Loucy (cell line): ENCODE data around the gene JAG2.

Experiments used
- EZH2phosphoT487 ChIP-seq: fragments of 200-600 bp; IDR thresholded peaks from 2 replicates; pipeline ENCODE4 v1.6.1; 2018; ENCODE audit warnings: antibody characterized with exemption, mild to moderate bottlenecking, moderate library complexity, borderline replicate concordance
- TF ChIP-seq, protein P1 (sequence below): fragments of 200-600 bp; sonication (generic); conservative IDR thresholded peaks from 2 replicates; pipeline ENCODE4 v1.5.1; 2014; ENCODE audit warnings: mild to moderate bottlenecking, antibody characterized with exemption, low read length

DNA sequence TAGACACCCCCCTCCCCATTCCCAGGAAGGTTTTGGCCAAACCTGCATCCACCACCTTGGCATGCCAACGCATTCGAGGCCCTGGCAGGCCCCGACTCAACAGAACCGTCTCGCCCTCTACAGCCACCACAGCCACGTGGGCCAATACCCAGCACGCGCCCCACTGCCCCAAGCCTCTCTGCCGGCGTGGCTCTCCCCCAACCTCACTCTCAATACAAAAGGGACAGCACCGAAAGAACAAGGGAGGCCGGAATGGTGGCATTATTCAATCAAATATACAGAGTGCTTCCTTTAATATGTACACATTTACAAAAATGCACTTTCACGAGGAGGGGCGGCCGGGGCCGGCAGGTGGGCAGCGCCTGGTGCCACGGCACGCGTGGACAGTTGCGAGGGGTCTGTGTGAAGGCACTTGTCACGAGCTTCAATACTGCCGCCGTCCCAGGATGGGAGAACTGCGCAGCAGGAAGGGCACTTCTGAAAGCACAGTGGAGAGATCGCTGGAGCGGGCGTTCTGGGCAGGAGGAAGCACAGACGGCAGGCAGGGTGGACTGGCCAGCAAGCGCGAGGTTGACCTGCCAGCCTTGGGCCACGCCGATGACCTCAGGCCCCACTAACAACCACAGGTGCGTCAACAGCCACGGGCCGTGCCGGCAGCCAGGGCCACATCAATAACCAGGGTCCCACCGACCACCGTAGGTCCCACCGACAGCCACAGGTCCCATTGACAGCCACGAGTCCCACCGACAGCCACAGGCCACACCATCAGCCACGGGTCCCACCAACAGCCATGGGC, 26.9 kb downstream of the JAG2 start:
- TF ChIP-seq, protein P1, sequence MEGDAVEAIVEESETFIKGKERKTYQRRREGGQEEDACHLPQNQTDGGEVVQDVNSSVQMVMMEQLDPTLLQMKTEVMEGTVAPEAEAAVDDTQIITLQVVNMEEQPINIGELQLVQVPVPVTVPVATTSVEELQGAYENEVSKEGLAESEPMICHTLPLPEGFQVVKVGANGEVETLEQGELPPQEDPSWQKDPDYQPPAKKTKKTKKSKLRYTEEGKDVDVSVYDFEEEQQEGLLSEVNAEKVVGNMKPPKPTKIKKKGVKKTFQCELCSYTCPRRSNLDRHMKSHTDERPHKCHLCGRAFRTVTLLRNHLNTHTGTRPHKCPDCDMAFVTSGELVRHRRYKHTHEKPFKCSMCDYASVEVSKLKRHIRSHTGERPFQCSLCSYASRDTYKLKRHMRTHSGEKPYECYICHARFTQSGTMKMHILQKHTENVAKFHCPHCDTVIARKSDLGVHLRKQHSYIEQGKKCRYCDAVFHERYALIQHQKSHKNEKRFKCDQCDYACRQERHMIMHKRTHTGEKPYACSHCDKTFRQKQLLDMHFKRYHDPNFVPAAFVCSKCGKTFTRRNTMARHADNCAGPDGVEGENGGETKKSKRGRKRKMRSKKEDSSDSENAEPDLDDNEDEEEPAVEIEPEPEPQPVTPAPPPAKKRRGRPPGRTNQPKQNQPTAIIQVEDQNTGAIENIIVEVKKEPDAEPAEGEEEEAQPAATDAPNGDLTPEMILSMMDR: no peak
- no peak for TF ChIP-seq EZH2phosphoT487
